Measurements from ENCODE around the gene SLC28A1. TPM values are rescaled to one million over a fixed set of nuclear protein-coding genes. Genes with fewer than 3 reads are reported as not detected.

SLC28A1 gene
- total and polyA plus RNA-seq, 2 of the 4 experiments (the other 2 are of a cell fraction), result not detected

- Histone ChIP-seq H3K79me1 (ENCODE audit: low read depth in 1 of 2, low read length in 2 of 2) (no peaks in the 10 kb centered on the region), H3K36me3 (ENCODE audit: control insufficient read depth, insufficient read depth, low read length) (no peaks in the 10 kb centered on the region), H3K18ac (ENCODE audit: low read depth, low read length) (no peak overlapping the region), H3K4me2 (ENCODE audit: low read depth, low read length) (no peak overlapping the region), H3K14ac (replicated peaks; ENCODE audit: low read depth, low read length) (no peak overlapping the region), H3K27ac (ENCODE audit: insufficient read depth, low read length) (no peak overlapping the region), H3K27me3 (ENCODE audit: control insufficient read depth, insufficient read depth, low read length) (peaks cover 18% of the 10 kb centered on the region), H3K4me1 (ENCODE audit: control insufficient read depth, insufficient read depth, low read length) (no peaks in the 10 kb centered on the region), H3K4me3 (ENCODE audit: insufficient read depth, low read depth, low read length) (no peak overlapping the region), H3K9ac (ENCODE audit: low read depth, low read length) (no peak overlapping the region), H2BK120ac (ENCODE audit: low read depth, low read length) (no peak overlapping the region), H2BK15ac (ENCODE audit: low read depth, low read length) (no peak overlapping the region), H4K8ac (ENCODE audit: low read depth in 2 of 2, low read length in 2 of 2) (no peak overlapping the region), H4K20me1 (ENCODE audit: insufficient read depth, low read length) (no peaks in the 10 kb centered on the region), H2BK5ac (ENCODE audit: low read depth, low read length, poor library complexity, severe bottlenecking) (no peak overlapping the region), H3K9me3 (ENCODE audit: control insufficient read depth, insufficient read depth, low read length) (no peaks in the 10 kb centered on the region), H3K9me1 (ENCODE audit: insufficient read depth, low read length) (no peaks in the 10 kb centered on the region), H3K23ac (ENCODE audit: low read depth, low read length) (no peak overlapping the region), H2BK20ac (ENCODE audit: low read depth, low read length) (no peak overlapping the region), H2AK5ac (ENCODE audit: low read depth, low read length) (no peak overlapping the region), H2AFZ (replicated peaks; ENCODE audit: low read length, poor library complexity) (no peak overlapping the region), H3K4ac (ENCODE audit: low read depth, low read length) (no peak overlapping the region), H4K91ac (ENCODE audit: insufficient read depth, low read depth, low read length) (no peak overlapping the region), H4K5ac (ENCODE audit: low read depth, low read length) (no peak overlapping the region), H3K56ac (ENCODE audit: extremely low read depth, insufficient read depth, low read length) (no peak overlapping the region), H2AK9ac (replicated peaks; ENCODE audit: low read depth, low read length, poor library complexity) (no peak overlapping the region)
- dilution Hi-C loops (cut with HindIII; ENCODE audit: low sequenced_read_pairs, unreplicated experiment) (no loop called here), intact Hi-C loops (cut with micrococcal nuclease) (no loop called here), in situ Hi-C loops (cut with MboI; ENCODE audit: low sequenced_read_pairs) (no loop called here)
- ATAC-seq (ENCODE audit: low read depth), result no peak
- no TSS peak for BruUV-seq (replicated peaks)
- TF ChIP-seq SMC3 (IDR thresholded peaks at IDR 0.05; ENCODE audit: low read depth, low read length) (no peak), POLR2A (IDR thresholded peaks at IDR 0.05; ENCODE audit: low read depth, low read length) (no peak), BHLHE40 (IDR thresholded peaks at IDR 0.05; ENCODE audit: low read depth, low read length) (no peak), FOS (IDR thresholded peaks at IDR 0.05; ENCODE audit: low read depth, low read length) (no peak), CTCF (conservative IDR thresholded peaks at IDR 0.05; ENCODE audit: low read depth, low read length) (no peak), MXI1 (IDR thresholded peaks at IDR 0.05; ENCODE audit: borderline replicate concordance, low read depth, low read length) (no peak), RAD21 (IDR thresholded peaks at IDR 0.05; ENCODE audit: low read length) (no peak), MAZ (IDR thresholded peaks at IDR 0.05; ENCODE audit: borderline replicate concordance, low read depth, low read length) (no peak), MAFK (IDR thresholded peaks at IDR 0.05; ENCODE audit: low read depth, low read length) (no peak), CEBPB (IDR thresholded peaks at IDR 0.05; ENCODE audit: low read depth, low read length) (no peak), RCOR1 (IDR thresholded peaks at IDR 0.05; ENCODE audit: insufficient replicate concordance, low read length) (no peak), NFE2L2 (IDR thresholded peaks at IDR 0.05; ENCODE audit: low read depth, low read length) (no peak), USF2 (IDR thresholded peaks at IDR 0.05; ENCODE audit: low read depth, low read length) (no peak), RFX5 (IDR thresholded peaks at IDR 0.05; ENCODE audit: low read depth, low read length) (no peak)
- TF ChIP-seq, protein P1, sequence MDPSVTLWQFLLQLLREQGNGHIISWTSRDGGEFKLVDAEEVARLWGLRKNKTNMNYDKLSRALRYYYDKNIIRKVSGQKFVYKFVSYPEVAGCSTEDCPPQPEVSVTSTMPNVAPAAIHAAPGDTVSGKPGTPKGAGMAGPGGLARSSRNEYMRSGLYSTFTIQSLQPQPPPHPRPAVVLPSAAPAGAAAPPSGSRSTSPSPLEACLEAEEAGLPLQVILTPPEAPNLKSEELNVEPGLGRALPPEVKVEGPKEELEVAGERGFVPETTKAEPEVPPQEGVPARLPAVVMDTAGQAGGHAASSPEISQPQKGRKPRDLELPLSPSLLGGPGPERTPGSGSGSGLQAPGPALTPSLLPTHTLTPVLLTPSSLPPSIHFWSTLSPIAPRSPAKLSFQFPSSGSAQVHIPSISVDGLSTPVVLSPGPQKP (IDR thresholded peaks at IDR 0.05; ENCODE audit: borderline replicate concordance, low read depth, low read length), result no peak
- 92% methylated on average over 5 of the region's 15 CpGs; no CpG with 5 or more reads in 1 of the 2 experiments for WGBS, 2 experiments (ENCODE audit: extremely low coverage in 2 of 2, insufficient read length in 1 of 2)
- POLR2A ChIA-PET (ENCODE audit: unreplicated experiment), result no interaction called here
- CTCF ChIA-PET, result no interaction called here
- no peak for DNase-seq
Measured at GRCh38 chr15:84859651-84860050, 24.8 kb upstream of the SLC28A1 start.
